ENCODE results near the gene C6orf58. TPM values are rescaled to one million over a fixed set of nuclear protein-coding genes. Genes with fewer than 3 reads are reported as not detected.

C6orf58 gene
- total RNA-seq, 1 experiment from 2014 or later: not detected

DNA sequence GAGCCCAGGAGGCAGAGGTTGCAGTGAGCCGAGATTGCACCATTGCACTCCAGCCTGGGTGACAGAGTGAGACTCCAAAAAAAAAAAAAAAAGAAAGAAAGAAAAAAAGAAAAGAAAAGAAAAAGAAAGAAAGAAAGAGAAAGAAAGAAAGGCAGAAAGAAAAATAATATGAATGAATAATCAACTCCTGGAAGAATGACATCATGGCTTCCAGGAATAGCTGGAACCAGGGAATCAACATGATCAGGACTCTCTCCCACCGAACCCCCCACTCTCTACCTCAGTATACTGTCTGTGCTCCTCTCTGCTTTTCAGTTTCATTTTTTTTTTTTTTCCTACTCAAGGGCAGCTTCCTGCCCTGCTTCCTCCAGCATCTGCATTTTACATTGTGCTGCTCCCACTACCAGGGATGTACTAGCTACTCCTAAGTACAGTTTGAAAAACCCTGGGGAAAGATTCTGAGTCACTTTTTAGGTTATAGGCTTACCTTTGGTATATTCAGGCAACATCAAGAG, 38.2 kb upstream of the C6orf58 start:
- no peak overlapping the region for H2BK12ac ChIP-seq (ENCODE audit: insufficient read length, low read depth, low read length)
- no peak overlapping the region for H2AK5ac ChIP-seq (ENCODE audit: insufficient read length, low read length)
- no peaks in the 10 kb centered on the region for H3K9me3 ChIP-seq (ENCODE audit: control insufficient read depth, low read depth, low read length)
- H3K27ac ChIP-seq (ENCODE audit: insufficient read length, low read depth, low read length): no peak overlapping the region
- H2BK120ac ChIP-seq (ENCODE audit: low read depth, low read length, poor library complexity, severe bottlenecking): no peak overlapping the region
- no CpG with 5 or more reads among the region's 2 CpGs for WGBS (ENCODE audit: extremely low coverage, insufficient read length, low lambda C conversion rate)
- no peaks in the 10 kb centered on the region for H3K79me1 ChIP-seq (ENCODE audit: insufficient read depth, low read depth, low read length, poor library complexity, severe bottlenecking)
- H3T11ph ChIP-seq (ENCODE audit: low read length): no peak overlapping the region
- no peak overlapping the region for H3K23ac ChIP-seq (ENCODE audit: insufficient read length, low read depth, low read length)
- no peak overlapping the region for H2BK20ac ChIP-seq (ENCODE audit: low read depth, low read length, poor library complexity, severe bottlenecking)
- no peak overlapping the region for H4K5ac ChIP-seq (ENCODE audit: insufficient read length, low read depth, low read length)
- no peak overlapping the region for H3K4me2 ChIP-seq (ENCODE audit: insufficient read depth, insufficient read length, low read length)
- H3K4ac ChIP-seq (ENCODE audit: low read depth, low read length): no peak overlapping the region
- H3K4me1 ChIP-seq (ENCODE audit: insufficient read depth, low read length): no peaks in the 10 kb centered on the region
- no peak overlapping the region for H4K8ac ChIP-seq (replicated peaks; ENCODE audit: insufficient read length, low read depth, low read length)
- H4K91ac ChIP-seq (ENCODE audit: insufficient read length, low read depth, low read length): no peak overlapping the region
- TF ChIP-seq, protein P1, sequence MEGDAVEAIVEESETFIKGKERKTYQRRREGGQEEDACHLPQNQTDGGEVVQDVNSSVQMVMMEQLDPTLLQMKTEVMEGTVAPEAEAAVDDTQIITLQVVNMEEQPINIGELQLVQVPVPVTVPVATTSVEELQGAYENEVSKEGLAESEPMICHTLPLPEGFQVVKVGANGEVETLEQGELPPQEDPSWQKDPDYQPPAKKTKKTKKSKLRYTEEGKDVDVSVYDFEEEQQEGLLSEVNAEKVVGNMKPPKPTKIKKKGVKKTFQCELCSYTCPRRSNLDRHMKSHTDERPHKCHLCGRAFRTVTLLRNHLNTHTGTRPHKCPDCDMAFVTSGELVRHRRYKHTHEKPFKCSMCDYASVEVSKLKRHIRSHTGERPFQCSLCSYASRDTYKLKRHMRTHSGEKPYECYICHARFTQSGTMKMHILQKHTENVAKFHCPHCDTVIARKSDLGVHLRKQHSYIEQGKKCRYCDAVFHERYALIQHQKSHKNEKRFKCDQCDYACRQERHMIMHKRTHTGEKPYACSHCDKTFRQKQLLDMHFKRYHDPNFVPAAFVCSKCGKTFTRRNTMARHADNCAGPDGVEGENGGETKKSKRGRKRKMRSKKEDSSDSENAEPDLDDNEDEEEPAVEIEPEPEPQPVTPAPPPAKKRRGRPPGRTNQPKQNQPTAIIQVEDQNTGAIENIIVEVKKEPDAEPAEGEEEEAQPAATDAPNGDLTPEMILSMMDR (conservative IDR thresholded peaks at IDR 0.05): no peak
- no peak overlapping the region for H3K14ac ChIP-seq (ENCODE audit: insufficient read depth, low read length)
- H3K27ac Mint-ChIP-seq: peak overlapping the region in 1 of 3 experiments; percentile 46; a peak in 1 of 7 replicates
- no peak for DNase-seq
- peaks cover 8 to 10% of the 10 kb centered on the region in 2 experiments for H3K4me1 Mint-ChIP-seq
- no peaks in the 10 kb centered on the region for H3K23me2 ChIP-seq (ENCODE audit: insufficient read length, low read depth, low read length, poor library complexity, severe bottlenecking)
- H3K9ac ChIP-seq (ENCODE audit: extremely low read depth, insufficient read length, low read length): no peak overlapping the region
- no peaks in the 10 kb centered on the region for H3K27me3 ChIP-seq (ENCODE audit: insufficient read depth, low read length)
- no peak overlapping the region for H2AFZ ChIP-seq (ENCODE audit: low read length)
- H3K56ac ChIP-seq (ENCODE audit: insufficient read length, low read depth, low read length): no peak overlapping the region
- no peaks in the 10 kb centered on the region for H3K27me3 Mint-ChIP-seq (ENCODE audit: low read depth)
- H3K9me3 Mint-ChIP-seq: no peaks in the 10 kb centered on the region
- H3K36me3 Mint-ChIP-seq (ENCODE audit: insufficient read depth in 1 of 3, low read depth in 3 of 3): no peaks in the 10 kb centered on the region
- H3K4me3 Mint-ChIP-seq: no peak overlapping the region
- no peaks in the 10 kb centered on the region for H3K79me2 ChIP-seq (ENCODE audit: insufficient read depth, low read length)
- no peak overlapping the region for H3K18ac ChIP-seq (ENCODE audit: insufficient read length, low read depth, low read length)
- no peak overlapping the region for H2BK15ac ChIP-seq (ENCODE audit: low read depth, low read length)
- no peak overlapping the region for H2BK5ac ChIP-seq (ENCODE audit: insufficient read length, low read length)
- no peaks in the 10 kb centered on the region for H4K20me1 ChIP-seq (ENCODE audit: control insufficient read depth, insufficient read depth, insufficient read length)

Data from H9 (cell line).